Keratinocyte (primary cell): ENCODE results near the gene VPS52. TPM values are rescaled to one million over a fixed set of nuclear protein-coding genes. Genes with fewer than 3 reads are reported as not detected.

Experiments used
- DNase-seq: peaks from one replicate; pipeline ENCODE4 v3.0.0-alpha.2; 2011; ENCODE audit warnings: low read depth, missing footprints, low spot score
- FAIRE-seq: peaks from 2 replicates; lab custom pipeline; 2011; peaks lifted over from hg19 to GRCh38; lab: Jason Lieb, UNC
- H2AFZ ChIP-seq: 2 replicates; pipeline ENCODE4 v1.6.0; 2012; ENCODE audit warnings: low read length, control low read depth, inconsistent platforms; ENCODE audit not compliant: control insufficient read depth
- H3K27ac ChIP-seq: 2 replicates; pipeline ENCODE4 v1.5.1; 2011; ENCODE audit warnings: low read length; ENCODE audit not compliant: control insufficient read depth, insufficient read depth
- H3K27me3 ChIP-seq: 3 replicates; pipeline ENCODE4 v1.6.0; 2011; ENCODE audit warnings: low read length; ENCODE audit not compliant: control insufficient read depth, insufficient read depth; ENCODE audit errors: extremely low read depth
- H3K36me3 ChIP-seq, 2 experiments: 2 replicates in 1 of 2; 3 replicates in 1 of 2; pipeline ENCODE4 v1.5.1; 2011; ENCODE audit warnings: low read length in 2 of 2, mild to moderate bottlenecking in 1 of 2; ENCODE audit not compliant: control insufficient read depth in 2 of 2, insufficient read depth in 2 of 2; ENCODE audit errors: extremely low read depth in 1 of 2
- H3K4me1 ChIP-seq: 3 replicates; pipeline ENCODE4 v1.5.1; 2011; ENCODE audit warnings: low read length; ENCODE audit not compliant: control insufficient read depth, insufficient read depth; ENCODE audit errors: extremely low read depth
- H3K4me2 ChIP-seq: 3 replicates; pipeline ENCODE4 v1.6.0; 2011; ENCODE audit warnings: low read depth, low read length; ENCODE audit not compliant: control insufficient read depth, insufficient read depth; ENCODE audit errors: extremely low read depth
- H3K4me3 ChIP-seq, 3 experiments: fragments of 200-600 bp in 1 of 3; sonication (generic) in 1 of 3; 2 replicates in 2 of 3; 3 replicates in 1 of 3; pipeline ENCODE4 v1.5.1; 2011 to 2016; ENCODE audit warnings: low read length in 3 of 3, mild to moderate bottlenecking in 3 of 3, control low read depth in 2 of 3, inconsistent platforms in 1 of 3, low read depth in 1 of 3, mixed read lengths in 1 of 3, mixed run types in 1 of 3, moderate library complexity in 1 of 3; ENCODE audit not compliant: control insufficient read depth in 2 of 3, insufficient read depth in 2 of 3; ENCODE audit errors: extremely low read depth in 1 of 3
- H3K79me2 ChIP-seq: 2 replicates; pipeline ENCODE4 v1.6.0; 2012; ENCODE audit warnings: low read length; ENCODE audit not compliant: control insufficient read depth, insufficient read depth
- H3K9ac ChIP-seq: 3 replicates; pipeline ENCODE4 v1.6.0; 2011; ENCODE audit warnings: low read length; ENCODE audit not compliant: control insufficient read depth, insufficient read depth; ENCODE audit errors: extremely low read depth
- H3K9me1 ChIP-seq: 3 replicates; pipeline ENCODE4 v1.6.0; 2011; ENCODE audit warnings: low read length; ENCODE audit not compliant: control insufficient read depth, insufficient read depth; ENCODE audit errors: extremely low read depth
- H3K9me3 ChIP-seq: 2 replicates; pipeline ENCODE4 v1.5.1; 2012; ENCODE audit warnings: low read depth, low read length; ENCODE audit not compliant: control insufficient read depth
- H4K20me1 ChIP-seq: 3 replicates; pipeline ENCODE4 v1.6.0; 2011; ENCODE audit warnings: low read length; ENCODE audit not compliant: control insufficient read depth, insufficient read depth; ENCODE audit errors: extremely low read depth
- CTCF ChIP-seq, 3 experiments: IDR thresholded peaks in 1 of 3; conservative IDR thresholded peaks in 1 of 3; optimal IDR thresholded peaks in 1 of 3; 2 replicates in 2 of 3; 3 replicates in 1 of 3; pipeline versions ENCODE3 to v1.5.1; 2011; ENCODE audit warnings: low read length in 3 of 3, mild to moderate bottlenecking in 3 of 3, moderate library complexity in 2 of 3, control low read depth in 1 of 3, inconsistent platforms in 1 of 3; ENCODE audit not compliant: insufficient read depth in 2 of 3; ENCODE audit errors: extremely low read depth in 1 of 3
- EZH2 ChIP-seq: IDR thresholded peaks from one replicate; pipeline ENCODE4 v1.6.1; 2012; ENCODE audit warnings: inconsistent platforms, mild to moderate bottlenecking, low read length, moderate library complexity
- dilution Hi-C: fragments of 300-500 bp; cut with MboI; formaldehyde crosslinking; loops from one replicate; pipeline ENCODE4 v1.7.0; 2020; ENCODE audit warnings: low sequenced_read_pairs; ENCODE audit not compliant: extremely low pct_ligation_motif_present
- polyA plus RNA-seq, 5 experiments: library from polyadenylated mRNA; depleted of rRNA in 3 of 5; stranded (reverse) in 3 of 5; stranded (forward) in 1 of 5; unstranded in 1 of 5; fragments of >200 nt; gene quantifications; 1 replicate in 1 of 5; 2 replicates in 3 of 5; 3 replicates in 1 of 5; pipeline versions ENCODE4 v1.2.1 to v1.2.3, GENCODE V29; 2011 to 2012; ENCODE audit warnings: missing spikeins in 2 of 5, low read depth in 1 of 5, low replicate concordance in 1 of 5

The VPS52 gene
- polyA plus RNA-seq, 1 donor (not counting 4 experiments of a cell fraction or from before 2014, with no cell fraction given): 36.2 TPM

GRCh38 chr6:33280539-33280938, 8.9 kb upstream of the VPS52 start:
- no peak overlapping the region for H3K4me2 ChIP-seq
- no peaks in the 10 kb centered on the region for H3K9me1 ChIP-seq
- H4K20me1 ChIP-seq: peaks cover 13% of the 10 kb centered on the region
- dilution Hi-C loops: no loop called here
- H3K27me3 ChIP-seq: no peaks in the 10 kb centered on the region
- H3K4me1 ChIP-seq: peaks cover 10% of the 10 kb centered on the region
- H3K9me3 ChIP-seq: no peaks in the 10 kb centered on the region
- no peak overlapping the region for H3K4me3 ChIP-seq
- H3K79me2 ChIP-seq: peaks cover 5% of the 10 kb centered on the region
- no peak overlapping the region for H2AFZ ChIP-seq
- DNase-seq: no peak
- H3K36me3 ChIP-seq: peaks cover 35 to 39% of the 10 kb centered on the region in 2 experiments
- H3K27ac ChIP-seq: no peak overlapping the region
- H3K9ac ChIP-seq: no peak overlapping the region
- FAIRE-seq: no peak
- TF ChIP-seq CTCF (optimal IDR thresholded peaks at IDR 0.05 in 1 of 3, IDR thresholded peaks at IDR 0.05 in 1 of 3, conservative IDR thresholded peaks at IDR 0.05 in 1 of 3; ENCODE audit: extremely low read depth in 1 of 3, insufficient read depth in 2 of 3, low read length in 3 of 3) (no peak), EZH2 (no peak)

- H3K27me3 ChIP-seq: no peaks in the 10 kb centered on the region
- FAIRE-seq (no peak), DNase-seq (no peak)
- no peak overlapping the region for H3K4me2 ChIP-seq
- H3K9ac ChIP-seq: no peak overlapping the region
- H4K20me1 ChIP-seq: peaks cover 18% of the 10 kb centered on the region
- dilution Hi-C loops: no loop called here
- no peak overlapping the region for H3K27ac ChIP-seq
- no peaks in the 10 kb centered on the region for H3K9me3 ChIP-seq
- TF ChIP-seq EZH2 (no peak), CTCF (optimal IDR thresholded peaks at IDR 0.05 in 1 of 3, IDR thresholded peaks at IDR 0.05 in 1 of 3, conservative IDR thresholded peaks at IDR 0.05 in 1 of 3; ENCODE audit: extremely low read depth in 1 of 3, insufficient read depth in 2 of 3, low read length in 3 of 3) (peak; percentile 60 to 100 (median 72))
- H3K4me3 ChIP-seq: no peak overlapping the region
- peaks cover 2% of the 10 kb centered on the region for H3K9me1 ChIP-seq
- H2AFZ ChIP-seq: no peak overlapping the region
- H3K4me1 ChIP-seq: peaks cover 15% of the 10 kb centered on the region
- H3K79me2 ChIP-seq: peaks cover 10% of the 10 kb centered on the region
- peaks cover 38 to 44% of the 10 kb centered on the region in 2 experiments for H3K36me3 ChIP-seq
These were observed 8.4 kb upstream of the VPS52 start for GRCh38 chr6:33279971-33280511.
